Endometrial microvascular endothelial cells (primary cell): Measurements from ENCODE around the gene TDG. TPM values are rescaled to one million over a fixed set of nuclear protein-coding genes. Genes with fewer than 3 reads are reported as not detected.

Source experiments
- in situ Hi-C: cut with HindIII; loops from 2 replicates; pipeline ENCODE4 v1.10.0; 2017; ENCODE audit warnings: low sequenced_read_pairs, low pct_unique_long_range_greater_than_20kb; ENCODE audit errors: inconsistent ontology term
- total RNA-seq: library from RNA; depleted of rRNA; stranded (reverse); fragments of >200 nt; gene quantifications from one replicate; pipeline ENCODE4 v1.2.3, GENCODE V29; 2015; ENCODE audit errors: inconsistent ontology term

Gene TDG
- total RNA-seq, 1 donor from 2014 or later = 27.0 TPM

GRCh38 chr12:103957865-103958388 is 7.7 kb upstream of the TDG start:
- in situ Hi-C loops = no loop called here

- in situ Hi-C loops = no loop called here
Measured at GRCh38 chr12:103958621-103959020, 7.1 kb upstream of the TDG start.

GRCh38 chr12:103960616-103961227 is 5.0 kb upstream of the TDG start:
- in situ Hi-C loops = no loop called here

- in situ Hi-C loops = no loop called here
Measured at GRCh38 chr12:103962493-103962892, 3.2 kb upstream of the TDG start.

GRCh38 chr12:103964805-103965204 is 867 bp upstream of the TDG start:
- in situ Hi-C loops = no loop called here

- in situ Hi-C loops = no loop called here
Measured at GRCh38 chr12:103965255-103965589, 450 bp upstream of the TDG start.

- in situ Hi-C loops = no loop called here
Measured at GRCh38 chr12:103966736-103967135, 1.1 kb downstream of the TDG start.

GRCh38 chr12:103969391-103969790 is 3.7 kb downstream of the TDG start:
- in situ Hi-C loops = no loop called here

- in situ Hi-C loops = no loop called here
Measured at GRCh38 chr12:103973909-103974308, 8.2 kb downstream of the TDG start.

GRCh38 chr12:103975368-103975767 is 9.7 kb downstream of the TDG start:
- in situ Hi-C loops = no loop called here

GRCh38 chr12:103978384-103978982 is 12.8 kb downstream of the TDG start:
- in situ Hi-C loops = no loop called here

- in situ Hi-C loops = no loop called here
Measured at GRCh38 chr12:103986829-103987228, 21.2 kb downstream of the TDG start.

- in situ Hi-C loops = no loop called here
Measured at GRCh38 chr12:103994235-103994634, 28.6 kb downstream of the TDG start.

GRCh38 chr12:103996595-103996994 is 30.9 kb downstream of the TDG start:
- in situ Hi-C loops = no loop called here

GRCh38 chr12:103997286-103997900 is 31.7 kb downstream of the TDG start:
- in situ Hi-C loops = no loop called here

- in situ Hi-C loops = no loop called here
Measured at GRCh38 chr12:103998976-103999375, 33.3 kb downstream of the TDG start.

GRCh38 chr12:104000807-104001434 is 35.2 kb downstream of the TDG start:
- in situ Hi-C loops = no loop called here

GRCh38 chr12:104002686-104003085 is 37.0 kb downstream of the TDG start:
- in situ Hi-C loops = no loop called here

- in situ Hi-C loops = no loop called here
Measured at GRCh38 chr12:104003596-104003995, 37.9 kb downstream of the TDG start.

GRCh38 chr12:104006929-104007328 is 41.3 kb downstream of the TDG start:
- in situ Hi-C loops = no loop called here
